Endothelial cell of umbilical vein (primary cell): ENCODE data around the gene TIPRL. TPM values are rescaled to one million over a fixed set of nuclear protein-coding genes. Genes with fewer than 3 reads are reported as not detected.

Source experiments
- BruUV-seq: library from RNA; stranded (reverse); fragments of 400-500 nt; replicated peaks from 2 replicates; lab custom pipeline; 2021; lab: Mats Ljungman, UMichigan
- CTCF ChIA-PET: fragments of 300-600, 350-600 bp; sonication (Branson Sonifier 250); formaldehyde crosslinking; loops from one replicate; lab custom pipeline; 2021; ENCODE audit warnings: antibody characterized with exemption, inconsistent platforms; lab: Charles Lee
- POLR2A ChIA-PET: fragments of 300-600, 350-600 bp; sonication (Branson Sonifier 250); formaldehyde crosslinking; loops from one replicate; lab custom pipeline; 2021; ENCODE audit warnings: antibody characterized with exemption, inconsistent platforms; lab: Charles Lee
- DNase-seq: peaks from one replicate; pipeline ENCODE4 v3.0.0-alpha.2; 2011; ENCODE audit warnings: low read depth, low spot score
- FAIRE-seq: peaks from 2 replicates; lab custom pipeline; 2011; peaks lifted over from hg19 to GRCh38; lab: Jason Lieb, UNC
- H2AFZ ChIP-seq: 2 replicates; pipeline ENCODE4 v1.6.0; 2012; ENCODE audit warnings: low read depth, low read length, control low read depth, inconsistent platforms
- H3K27ac ChIP-seq: 2 replicates; pipeline ENCODE4 v1.5.1; 2011; ENCODE audit warnings: low read depth, mild to moderate bottlenecking, control low read depth, low read length, moderate library complexity; ENCODE audit not compliant: insufficient read depth
- H3K27me3 ChIP-seq, 2 experiments: 2 replicates each; pipeline versions ENCODE4 v1.6.0 to v1.6.1; 2011; ENCODE audit warnings: low read length in 2 of 2, mixed read lengths in 1 of 2; ENCODE audit not compliant: control insufficient read depth in 2 of 2, insufficient read depth in 2 of 2
- H3K36me3 ChIP-seq, 2 experiments: 2 replicates in 1 of 2; 3 replicates in 1 of 2; pipeline ENCODE4 v1.5.1; 2011; ENCODE audit warnings: low read length in 2 of 2, mild to moderate bottlenecking in 1 of 2, moderate library complexity in 1 of 2; ENCODE audit not compliant: control insufficient read depth in 2 of 2, insufficient read depth in 2 of 2; ENCODE audit errors: extremely low read depth in 1 of 2
- H3K4me1 ChIP-seq: 3 replicates; pipeline ENCODE4 v1.5.1; 2011; ENCODE audit warnings: mild to moderate bottlenecking, low read length; ENCODE audit not compliant: control insufficient read depth, insufficient read depth; ENCODE audit errors: extremely low read depth
- H3K4me2 ChIP-seq: 2 replicates; pipeline ENCODE4 v1.6.1; 2011; ENCODE audit warnings: low read length, control low read depth, mixed read lengths; ENCODE audit not compliant: insufficient read depth
- H3K4me3 ChIP-seq, 3 experiments: fragments of 200-600 bp in 1 of 3; sonication (generic), shearing (Covaris generic) in 1 of 3; replicated peaks in 1 of 3; 2 replicates each; pipeline ENCODE4 v1.5.1; 2011 to 2016; ENCODE audit warnings: control low read depth in 3 of 3, low read length in 3 of 3, mild to moderate bottlenecking in 2 of 3, inconsistent platforms in 1 of 3, low read depth in 1 of 3, moderate library complexity in 1 of 3; ENCODE audit not compliant: insufficient read depth in 1 of 3
- H3K79me2 ChIP-seq: 2 replicates; pipeline ENCODE4 v1.6.0; 2012; ENCODE audit warnings: low read length, inconsistent platforms; ENCODE audit not compliant: control insufficient read depth, insufficient read depth
- H3K9ac ChIP-seq: replicated peaks from 2 replicates; pipeline ENCODE3; 2011; ENCODE audit warnings: low read length, control low read depth; ENCODE audit not compliant: insufficient read depth; ENCODE audit errors: extremely low read depth
- H3K9me1 ChIP-seq: replicated peaks from 3 replicates; pipeline ENCODE4 v1.6.0; 2011; ENCODE audit warnings: mild to moderate bottlenecking, low read length; ENCODE audit not compliant: control insufficient read depth, insufficient read depth; ENCODE audit errors: extremely low read depth
- H3K9me3 ChIP-seq: replicated peaks from 2 replicates; pipeline ENCODE4 v1.5.1; 2012; ENCODE audit warnings: low read length, inconsistent platforms; ENCODE audit not compliant: control insufficient read depth, insufficient read depth
- H4K20me1 ChIP-seq: replicated peaks from 2 replicates; pipeline ENCODE3; 2011; ENCODE audit warnings: mild to moderate bottlenecking, low read length; ENCODE audit not compliant: control insufficient read depth, insufficient read depth; ENCODE audit errors: extremely low read depth
- EZH2 ChIP-seq: IDR thresholded peaks from 2 replicates; pipeline ENCODE4 v1.6.1; 2012; ENCODE audit warnings: borderline replicate concordance, low read depth, mild to moderate bottlenecking, moderate library complexity, low read length, inconsistent platforms; ENCODE audit not compliant: severe bottlenecking
- GATA2 ChIP-seq: IDR thresholded peaks from 2 replicates; pipeline ENCODE4 v1.7.0; 2011; ENCODE audit warnings: low read depth, mild to moderate bottlenecking, moderate library complexity, mixed read lengths, low read length; ENCODE audit not compliant: insufficient read length, insufficient read depth
- MYC ChIP-seq: IDR thresholded peaks from one replicate; pipeline ENCODE4 v1.6.1; 2011; ENCODE audit warnings: mild to moderate bottlenecking, low read depth, low read length
- dilution Hi-C: fragments of 300-500 bp; cut with MboI; formaldehyde crosslinking; loops from one replicate; pipeline ENCODE4 v1.15.0; 2019; ENCODE audit warnings: low sequenced_read_pairs; ENCODE audit not compliant: extremely low pct_ligation_motif_present
- intact Hi-C: fragments of 100-400 bp; cut with micrococcal nuclease; formaldehyde crosslinking; loops from one replicate; pipeline ENCODE4 v1.10.0; 2022
- polyA plus RNA-seq, 4 experiments: library from polyadenylated mRNA; depleted of rRNA in 3 of 4; stranded (reverse) in 3 of 4; unstranded in 1 of 4; fragments of >200 nt; gene quantifications; 2 replicates each; pipeline versions ENCODE4 v1.2.1 to v1.2.3, GENCODE V29; 2011 to 2012; ENCODE audit warnings: missing spikeins in 1 of 4
- total RNA-seq: library from RNA; stranded (reverse); gene quantifications from 2 replicates; pipeline ENCODE4 v1.2.3, GENCODE V29; 2021
- TF ChIP-seq, protein P1 (sequence below), 2 donors: IDR thresholded peaks; 1 replicate in 1 of 2; 2 replicates in 1 of 2; pipeline ENCODE4 v1.5.1; 2011; ENCODE audit warnings: low read length in 2 of 2, mild to moderate bottlenecking in 2 of 2, moderate library complexity in 2 of 2, control low read depth in 1 of 2, inconsistent platforms in 1 of 2, low read depth in 1 of 2; ENCODE audit not compliant: insufficient read depth in 1 of 2; ENCODE audit errors: extremely low read depth in 1 of 2
- TF ChIP-seq, protein P2 (sequence below): IDR thresholded peaks from 2 replicates; pipeline ENCODE4 v1.6.1; 2011; ENCODE audit not compliant: insufficient read depth, insufficient read length

The TIPRL gene
- total and polyA plus RNA-seq, 2 donors (not counting 3 experiments of a cell fraction or from before 2014, with no cell fraction given), result 14.0 to 45.8 TPM

DNA sequence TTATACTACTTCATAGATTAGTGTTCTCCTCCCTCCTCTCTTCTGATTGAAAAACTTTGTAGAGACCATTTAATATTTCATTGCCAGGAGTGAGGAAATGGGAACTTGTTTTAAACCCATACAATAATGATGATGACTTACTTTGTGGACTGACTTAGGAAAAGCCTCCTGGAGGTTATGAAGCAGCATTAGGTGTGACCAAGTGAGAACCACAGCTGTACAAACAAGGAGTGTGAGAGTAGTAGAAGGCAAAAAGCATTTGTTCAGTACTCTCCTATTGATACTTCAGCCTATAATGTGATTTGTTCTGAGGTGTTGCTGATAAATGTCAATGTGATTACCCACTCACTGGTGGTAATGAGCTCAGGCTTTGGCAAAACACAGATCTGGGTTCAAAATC, 8.4 kb downstream of the TIPRL start:
- no peaks in the 10 kb centered on the region for H3K4me1 ChIP-seq
- H3K4me2 ChIP-seq, result no peak overlapping the region
- no TSS peak for BruUV-seq
- H3K4me3 ChIP-seq, result no peak overlapping the region
- H3K27ac ChIP-seq, result no peak overlapping the region
- ChIA-PET CTCF (interaction anchor here (1.1 kb wide), 1 partner anchor 156 kb away, joined by 4 read pairs; no protein-coding TSS in a partner anchor), POLR2A (no interaction called here)
- no peaks in the 10 kb centered on the region for H3K27me3 ChIP-seq
- no peak overlapping the region for H2AFZ ChIP-seq
- intact Hi-C loops, result no loop called here
- H3K9ac ChIP-seq, result no peak overlapping the region
- TF ChIP-seq EZH2 (no peak), GATA2 (no peak), MYC (no peak)
- TF ChIP-seq, protein P1, sequence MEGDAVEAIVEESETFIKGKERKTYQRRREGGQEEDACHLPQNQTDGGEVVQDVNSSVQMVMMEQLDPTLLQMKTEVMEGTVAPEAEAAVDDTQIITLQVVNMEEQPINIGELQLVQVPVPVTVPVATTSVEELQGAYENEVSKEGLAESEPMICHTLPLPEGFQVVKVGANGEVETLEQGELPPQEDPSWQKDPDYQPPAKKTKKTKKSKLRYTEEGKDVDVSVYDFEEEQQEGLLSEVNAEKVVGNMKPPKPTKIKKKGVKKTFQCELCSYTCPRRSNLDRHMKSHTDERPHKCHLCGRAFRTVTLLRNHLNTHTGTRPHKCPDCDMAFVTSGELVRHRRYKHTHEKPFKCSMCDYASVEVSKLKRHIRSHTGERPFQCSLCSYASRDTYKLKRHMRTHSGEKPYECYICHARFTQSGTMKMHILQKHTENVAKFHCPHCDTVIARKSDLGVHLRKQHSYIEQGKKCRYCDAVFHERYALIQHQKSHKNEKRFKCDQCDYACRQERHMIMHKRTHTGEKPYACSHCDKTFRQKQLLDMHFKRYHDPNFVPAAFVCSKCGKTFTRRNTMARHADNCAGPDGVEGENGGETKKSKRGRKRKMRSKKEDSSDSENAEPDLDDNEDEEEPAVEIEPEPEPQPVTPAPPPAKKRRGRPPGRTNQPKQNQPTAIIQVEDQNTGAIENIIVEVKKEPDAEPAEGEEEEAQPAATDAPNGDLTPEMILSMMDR (IDR thresholded peaks at IDR 0.05; ENCODE audit: extremely low read depth in 1 of 2, insufficient read depth in 1 of 2, low read depth in 1 of 2, low read length in 2 of 2), result no peak
- DNase-seq (no peak), FAIRE-seq (no peak)
- H3K9me1 ChIP-seq, result no peaks in the 10 kb centered on the region
- no peaks in the 10 kb centered on the region for H3K36me3 ChIP-seq
- peaks cover 19% of the 10 kb centered on the region for H3K79me2 ChIP-seq
- dilution Hi-C loops, result no loop called here
- H3K9me3 ChIP-seq, result no peaks in the 10 kb centered on the region
- H4K20me1 ChIP-seq, result no peaks in the 10 kb centered on the region

DNA sequence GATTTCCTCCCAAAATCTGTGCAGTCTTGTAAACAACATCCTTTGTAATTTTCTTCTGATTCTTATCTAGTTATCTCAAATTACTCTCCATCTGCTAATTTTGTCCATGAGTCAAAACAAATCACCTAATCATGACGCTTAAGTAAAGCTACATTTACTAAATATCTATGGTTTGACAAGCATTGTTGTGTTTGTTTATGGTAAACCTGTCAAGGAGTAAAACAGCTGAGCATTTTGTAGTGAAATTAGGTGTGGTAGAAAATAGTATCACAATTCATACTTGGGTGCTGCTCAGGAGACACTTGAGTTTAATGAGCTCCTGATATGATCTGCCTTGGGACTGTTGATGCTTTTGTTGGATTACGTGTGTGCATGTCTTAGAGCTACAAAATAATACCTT, 11.6 kb downstream of the TIPRL start:
- FAIRE-seq, result no peak
- no peaks in the 10 kb centered on the region for H3K79me2 ChIP-seq

More for the DNA sequence above, 11.6 kb downstream of the TIPRL start:
- DNase-seq, result no peak
- Histone ChIP-seq H3K36me3 (peaks cover 2% of the 10 kb centered on the region in 2 experiments), H3K27ac (no peak overlapping the region), H2AFZ (no peak overlapping the region), H4K20me1 (no peaks in the 10 kb centered on the region), H3K9me1 (no peaks in the 10 kb centered on the region), H3K9me3 (no peaks in the 10 kb centered on the region), H3K9ac (no peak overlapping the region), H3K4me1 (no peaks in the 10 kb centered on the region), H3K4me3 (no peak overlapping the region), H3K4me2 (no peak overlapping the region), H3K27me3 (no peaks in the 10 kb centered on the region)
- dilution Hi-C loops (no loop called here), intact Hi-C loops (no loop called here)
- POLR2A ChIA-PET, result no interaction called here
- CTCF ChIA-PET, result interaction anchor here (2.2 kb wide), 1 partner anchor 45 kb away, joined by 6 read pairs; no protein-coding TSS in a partner anchor
- no TSS peak for BruUV-seq
- TF ChIP-seq, protein P2, sequence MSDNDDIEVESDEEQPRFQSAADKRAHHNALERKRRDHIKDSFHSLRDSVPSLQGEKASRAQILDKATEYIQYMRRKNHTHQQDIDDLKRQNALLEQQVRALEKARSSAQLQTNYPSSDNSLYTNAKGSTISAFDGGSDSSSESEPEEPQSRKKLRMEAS, result no peak
